Right atrium auricular region (tissue), 2 donors: ENCODE measurements around the gene PRICKLE3. TPM values are rescaled to one million over a fixed set of nuclear protein-coding genes. Genes with fewer than 3 reads are reported as not detected.
A peak's percentile ranks its signal among the peaks of the same experiment; 100 is the strongest.

ENCODE experiments used
- DNase-seq: peaks from one replicate; pipeline ENCODE4 v3.0.0-alpha.2; 2019; ENCODE audit warnings: low spot score
- H3K27ac ChIP-seq, 2 donors: fragments of 200-600 bp; sonication (generic); 1 replicate in 1 of 2; 2 replicates in 1 of 2; pipeline ENCODE4 v1.5.1; 2016 to 2019
- H3K27me3 ChIP-seq, 2 donors: fragments of 200-600 bp; sonication (generic); one replicate each; pipeline versions ENCODE4 v1.5.1 to v1.6.0; 2017 to 2019
- H3K36me3 ChIP-seq: fragments of 200-600 bp; sonication (generic); one replicate; pipeline ENCODE4 v1.5.1; 2016
- H3K4me1 ChIP-seq, 2 donors: fragments of 200-600 bp; sonication (generic); one replicate each; pipeline versions ENCODE4 v1.5.1 to v1.6.0; 2017 to 2019
- H3K4me3 ChIP-seq, 2 donors: fragments of 200-600 bp; sonication (generic); 1 replicate in 1 of 2; 2 replicates in 1 of 2; pipeline ENCODE4 v1.5.1; 2017 to 2019; ENCODE audit warnings: mild to moderate bottlenecking in 1 of 2, moderate library complexity in 1 of 2
- H3K9me3 ChIP-seq, 2 donors: fragments of 200-600 bp; sonication (generic); one replicate each; pipeline ENCODE4 v1.5.1; 2019
- total RNA-seq, 2 donors: library from RNA; depleted of rRNA; stranded (reverse); fragments of >200 nt; gene quantifications; one replicate each; pipeline ENCODE4 v1.1.0, GENCODE V29; 2016
- TF ChIP-seq, protein P1 (sequence below), 2 donors: fragments of 200-600 bp; sonication (generic); IDR thresholded peaks; one replicate each; pipeline ENCODE4 v1.5.1; 2019; ENCODE audit warnings: antibody characterized with exemption in 2 of 2

PRICKLE3 gene
- total RNA-seq, 2 donors from 2014 or later, result 7.2 to 12.7 TPM

DNA sequence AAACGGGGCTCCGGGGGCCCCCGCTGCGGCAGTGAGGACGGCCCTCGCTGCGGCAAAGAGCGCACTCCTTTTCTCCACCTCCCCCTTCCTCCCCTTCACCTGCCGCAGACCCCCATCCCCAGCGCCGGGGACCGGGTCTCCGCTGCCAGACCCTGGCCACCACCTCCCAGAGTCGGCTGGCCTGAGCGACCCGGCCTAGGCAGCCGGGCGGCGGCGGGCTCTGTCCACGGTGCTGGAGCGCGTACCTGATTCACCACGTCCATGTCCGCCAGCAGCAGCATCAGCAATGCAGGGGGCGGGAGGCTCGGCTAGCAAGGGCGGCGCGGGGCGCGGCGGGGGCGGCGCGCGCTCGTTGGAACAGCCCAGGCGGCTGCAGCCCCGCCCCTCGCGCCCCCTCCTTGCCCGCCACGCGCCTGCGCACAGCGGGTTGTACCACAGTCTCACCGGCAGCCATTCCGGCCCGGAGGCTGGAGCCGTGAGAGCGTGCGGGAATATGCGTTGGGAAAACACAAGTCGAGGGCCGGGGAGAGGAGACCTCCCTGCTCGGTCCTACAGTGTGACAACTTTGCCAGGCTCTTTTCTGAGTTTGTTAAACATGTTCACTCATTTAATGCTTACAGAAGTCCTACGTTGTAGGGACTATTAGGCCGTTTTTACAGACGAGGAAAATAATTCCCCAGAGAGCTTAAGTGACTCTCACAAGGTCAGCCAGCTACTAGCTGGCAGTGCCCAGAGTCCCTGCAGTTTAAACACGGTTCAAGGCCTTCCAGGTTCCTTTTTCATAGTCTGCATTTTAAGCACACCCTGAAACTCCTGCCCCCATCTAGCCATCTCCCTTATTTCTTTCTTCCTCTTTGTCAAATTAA is 14.0 kb upstream of the PRICKLE3 start, which contains the start of gene SYP:
Gene SYP, minus strand, starts transcription at position 288 of the 866 bp plus-strand sequence. Its CDS starts 7 bp downstream, at position 281.
- H3K27me3 ChIP-seq, result no peaks in the 10 kb centered on the region
- H3K27ac ChIP-seq, result peak within 1 kb of the TSS; percentile 65 to 74
- TF ChIP-seq, protein P1, sequence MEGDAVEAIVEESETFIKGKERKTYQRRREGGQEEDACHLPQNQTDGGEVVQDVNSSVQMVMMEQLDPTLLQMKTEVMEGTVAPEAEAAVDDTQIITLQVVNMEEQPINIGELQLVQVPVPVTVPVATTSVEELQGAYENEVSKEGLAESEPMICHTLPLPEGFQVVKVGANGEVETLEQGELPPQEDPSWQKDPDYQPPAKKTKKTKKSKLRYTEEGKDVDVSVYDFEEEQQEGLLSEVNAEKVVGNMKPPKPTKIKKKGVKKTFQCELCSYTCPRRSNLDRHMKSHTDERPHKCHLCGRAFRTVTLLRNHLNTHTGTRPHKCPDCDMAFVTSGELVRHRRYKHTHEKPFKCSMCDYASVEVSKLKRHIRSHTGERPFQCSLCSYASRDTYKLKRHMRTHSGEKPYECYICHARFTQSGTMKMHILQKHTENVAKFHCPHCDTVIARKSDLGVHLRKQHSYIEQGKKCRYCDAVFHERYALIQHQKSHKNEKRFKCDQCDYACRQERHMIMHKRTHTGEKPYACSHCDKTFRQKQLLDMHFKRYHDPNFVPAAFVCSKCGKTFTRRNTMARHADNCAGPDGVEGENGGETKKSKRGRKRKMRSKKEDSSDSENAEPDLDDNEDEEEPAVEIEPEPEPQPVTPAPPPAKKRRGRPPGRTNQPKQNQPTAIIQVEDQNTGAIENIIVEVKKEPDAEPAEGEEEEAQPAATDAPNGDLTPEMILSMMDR (IDR thresholded peaks at IDR 0.05), result peak in 1 of 2 donors; percentile 35
- DNase-seq, result peak; percentile 88
- no peaks in the 10 kb centered on the region for H3K4me1 ChIP-seq
- H3K4me3 ChIP-seq, result peak within 1 kb of the TSS; percentile 24 to 42
- no peaks in the 10 kb centered on the region for H3K9me3 ChIP-seq
- H3K36me3 ChIP-seq, result no peaks in the 10 kb centered on the region

- no peak overlapping the region for H3K4me3 ChIP-seq
- TF ChIP-seq, protein P1 (IDR thresholded peaks at IDR 0.05), result no peak
Measured at GRCh38 chrX:49199315-49199595, 13.1 kb upstream of the PRICKLE3 start.

DNA sequence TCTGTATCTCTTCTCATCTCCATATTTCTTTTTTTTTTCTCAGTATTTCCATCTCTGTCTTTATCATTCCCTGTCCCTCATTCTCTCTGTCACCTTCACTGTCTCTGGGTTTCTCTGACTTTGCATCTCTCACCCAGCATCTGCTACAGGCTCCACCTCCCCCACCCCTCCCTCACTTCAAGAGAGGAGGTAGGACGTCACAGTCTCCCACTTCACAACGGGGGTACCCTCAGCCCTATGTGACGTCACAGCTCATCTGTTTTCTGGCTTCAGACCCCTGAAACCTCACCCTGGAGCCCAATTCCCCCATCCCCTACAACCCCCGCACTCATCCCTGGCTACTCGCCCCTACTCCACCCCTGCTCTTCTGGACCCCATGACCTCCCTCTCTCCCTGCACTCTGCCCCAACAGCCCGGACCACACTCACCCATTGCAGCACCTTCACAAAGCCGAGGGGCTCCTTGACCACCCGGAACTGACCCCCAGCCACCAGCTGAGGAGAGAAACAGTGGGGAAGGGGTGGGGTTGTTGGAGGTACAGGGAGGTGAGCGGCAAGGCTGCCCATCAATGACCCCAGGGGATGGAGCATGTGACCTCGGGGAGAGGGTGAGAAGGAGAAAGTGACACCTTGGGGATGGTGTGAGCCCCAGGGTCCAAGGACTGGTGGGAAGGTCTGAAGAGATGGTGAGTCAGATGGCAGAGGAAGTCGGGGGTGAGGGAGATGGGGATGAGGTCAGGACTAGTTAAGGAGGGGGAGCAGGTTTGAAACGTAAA is 12.6 kb upstream of the PRICKLE3 start:
- no peak overlapping the region for H3K4me3 ChIP-seq
- H3K9me3 ChIP-seq, result no peaks in the 10 kb centered on the region
- no peak for DNase-seq
- H3K27ac ChIP-seq, result no peak overlapping the region
- H3K27me3 ChIP-seq, result no peaks in the 10 kb centered on the region
- no peaks in the 10 kb centered on the region for H3K4me1 ChIP-seq
- TF ChIP-seq, protein P1 (IDR thresholded peaks at IDR 0.05), result no peak
- H3K36me3 ChIP-seq, result no peaks in the 10 kb centered on the region

More at GRCh38 chrX:49199315-49199595, 13.1 kb upstream of the PRICKLE3 start:
- Histone ChIP-seq H3K36me3 (no peaks in the 10 kb centered on the region), H3K27me3 (no peaks in the 10 kb centered on the region), H3K4me1 (no peaks in the 10 kb centered on the region), H3K27ac (no peak overlapping the region), H3K9me3 (no peaks in the 10 kb centered on the region)
- DNase-seq, result no peak

GRCh38 chrX:49197543-49198087 is 11.4 kb upstream of the PRICKLE3 start:
- TF ChIP-seq, protein P1 (IDR thresholded peaks at IDR 0.05), result no peak
- Histone ChIP-seq H3K4me1 (no peaks in the 10 kb centered on the region), H3K27ac (no peak overlapping the region), H3K27me3 (no peaks in the 10 kb centered on the region), H3K9me3 (no peaks in the 10 kb centered on the region), H3K36me3 (no peaks in the 10 kb centered on the region), H3K4me3 (no peak overlapping the region)
- no peak for DNase-seq

DNA sequence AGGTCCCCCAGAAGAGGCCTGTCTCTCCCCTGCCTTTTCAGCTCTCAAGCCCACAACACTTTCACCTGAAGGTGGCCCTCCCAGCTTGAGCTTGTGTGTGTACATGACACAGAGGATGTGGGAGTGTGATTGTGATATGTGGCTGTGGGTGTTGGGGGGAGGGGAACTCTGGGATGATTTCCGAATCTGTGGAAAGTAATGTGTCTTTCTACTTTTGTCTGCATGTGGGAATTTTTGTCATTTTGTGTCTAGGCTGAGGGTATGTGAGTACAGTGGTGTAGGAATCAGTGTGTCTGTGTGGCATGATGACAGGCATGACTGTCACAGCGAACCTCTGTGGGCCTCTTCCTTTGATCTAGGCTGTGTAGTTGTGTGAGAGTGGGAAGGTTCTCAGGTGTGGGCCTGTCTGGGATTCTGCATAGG is 7.4 kb upstream of the PRICKLE3 start:
- no peaks in the 10 kb centered on the region for H3K27me3 ChIP-seq
- no peaks in the 10 kb centered on the region for H3K9me3 ChIP-seq
- TF ChIP-seq, protein P1 (IDR thresholded peaks at IDR 0.05), result no peak
- no peaks in the 10 kb centered on the region for H3K36me3 ChIP-seq
- H3K4me1 ChIP-seq, result no peaks in the 10 kb centered on the region
- H3K4me3 ChIP-seq, result no peak overlapping the region
- no peak overlapping the region for H3K27ac ChIP-seq
- no peak for DNase-seq
